ENCODE results near the gene UCHL1. TPM values are rescaled to one million over a fixed set of nuclear protein-coding genes. Genes with fewer than 3 reads are reported as not detected.

Gene UCHL1
- total RNA-seq, 1 experiment from 2014 or later = 0.74 TPM

DNA sequence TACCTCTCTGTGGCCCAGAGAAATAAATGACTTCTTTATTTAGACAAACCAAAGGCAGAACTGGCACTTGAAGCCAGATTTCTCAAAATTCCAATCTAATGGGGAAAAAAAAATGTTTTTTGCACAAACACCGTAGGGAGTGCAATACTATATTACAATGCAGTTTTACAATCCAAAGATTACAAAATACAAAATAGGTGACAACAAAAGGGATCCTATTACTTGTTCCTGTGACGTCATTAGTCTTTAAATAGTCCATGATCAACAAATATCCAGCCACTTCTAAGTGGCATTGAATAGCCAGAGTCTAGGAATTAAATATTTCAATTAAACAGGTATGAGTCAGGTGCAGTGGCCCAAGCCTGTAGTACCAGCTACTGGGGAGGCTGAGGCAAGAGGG, 39.4 kb upstream of the UCHL1 start:
- TF ChIP-seq, protein P1, sequence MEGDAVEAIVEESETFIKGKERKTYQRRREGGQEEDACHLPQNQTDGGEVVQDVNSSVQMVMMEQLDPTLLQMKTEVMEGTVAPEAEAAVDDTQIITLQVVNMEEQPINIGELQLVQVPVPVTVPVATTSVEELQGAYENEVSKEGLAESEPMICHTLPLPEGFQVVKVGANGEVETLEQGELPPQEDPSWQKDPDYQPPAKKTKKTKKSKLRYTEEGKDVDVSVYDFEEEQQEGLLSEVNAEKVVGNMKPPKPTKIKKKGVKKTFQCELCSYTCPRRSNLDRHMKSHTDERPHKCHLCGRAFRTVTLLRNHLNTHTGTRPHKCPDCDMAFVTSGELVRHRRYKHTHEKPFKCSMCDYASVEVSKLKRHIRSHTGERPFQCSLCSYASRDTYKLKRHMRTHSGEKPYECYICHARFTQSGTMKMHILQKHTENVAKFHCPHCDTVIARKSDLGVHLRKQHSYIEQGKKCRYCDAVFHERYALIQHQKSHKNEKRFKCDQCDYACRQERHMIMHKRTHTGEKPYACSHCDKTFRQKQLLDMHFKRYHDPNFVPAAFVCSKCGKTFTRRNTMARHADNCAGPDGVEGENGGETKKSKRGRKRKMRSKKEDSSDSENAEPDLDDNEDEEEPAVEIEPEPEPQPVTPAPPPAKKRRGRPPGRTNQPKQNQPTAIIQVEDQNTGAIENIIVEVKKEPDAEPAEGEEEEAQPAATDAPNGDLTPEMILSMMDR (IDR thresholded peaks at IDR 0.05) = no peak
- TF ChIP-seq POLR2AphosphoS5 (IDR thresholded peaks at IDR 0.05; ENCODE audit: low read depth, low read length) = no peak
- TF ChIP-seq, protein P2, sequence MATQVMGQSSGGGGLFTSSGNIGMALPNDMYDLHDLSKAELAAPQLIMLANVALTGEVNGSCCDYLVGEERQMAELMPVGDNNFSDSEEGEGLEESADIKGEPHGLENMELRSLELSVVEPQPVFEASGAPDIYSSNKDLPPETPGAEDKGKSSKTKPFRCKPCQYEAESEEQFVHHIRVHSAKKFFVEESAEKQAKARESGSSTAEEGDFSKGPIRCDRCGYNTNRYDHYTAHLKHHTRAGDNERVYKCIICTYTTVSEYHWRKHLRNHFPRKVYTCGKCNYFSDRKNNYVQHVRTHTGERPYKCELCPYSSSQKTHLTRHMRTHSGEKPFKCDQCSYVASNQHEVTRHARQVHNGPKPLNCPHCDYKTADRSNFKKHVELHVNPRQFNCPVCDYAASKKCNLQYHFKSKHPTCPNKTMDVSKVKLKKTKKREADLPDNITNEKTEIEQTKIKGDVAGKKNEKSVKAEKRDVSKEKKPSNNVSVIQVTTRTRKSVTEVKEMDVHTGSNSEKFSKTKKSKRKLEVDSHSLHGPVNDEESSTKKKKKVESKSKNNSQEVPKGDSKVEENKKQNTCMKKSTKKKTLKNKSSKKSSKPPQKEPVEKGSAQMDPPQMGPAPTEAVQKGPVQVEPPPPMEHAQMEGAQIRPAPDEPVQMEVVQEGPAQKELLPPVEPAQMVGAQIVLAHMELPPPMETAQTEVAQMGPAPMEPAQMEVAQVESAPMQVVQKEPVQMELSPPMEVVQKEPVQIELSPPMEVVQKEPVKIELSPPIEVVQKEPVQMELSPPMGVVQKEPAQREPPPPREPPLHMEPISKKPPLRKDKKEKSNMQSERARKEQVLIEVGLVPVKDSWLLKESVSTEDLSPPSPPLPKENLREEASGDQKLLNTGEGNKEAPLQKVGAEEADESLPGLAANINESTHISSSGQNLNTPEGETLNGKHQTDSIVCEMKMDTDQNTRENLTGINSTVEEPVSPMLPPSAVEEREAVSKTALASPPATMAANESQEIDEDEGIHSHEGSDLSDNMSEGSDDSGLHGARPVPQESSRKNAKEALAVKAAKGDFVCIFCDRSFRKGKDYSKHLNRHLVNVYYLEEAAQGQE (IDR thresholded peaks at IDR 0.05; ENCODE audit: insufficient read depth in 1 of 2, low read depth in 2 of 2, low read length in 1 of 2) = no peak
- TF ChIP-seq SIN3A (IDR thresholded peaks at IDR 0.05; ENCODE audit: borderline replicate concordance, insufficient read depth, low read depth, low read length) = no peak
- TF ChIP-seq TCF7L2 (IDR thresholded peaks at IDR 0.05; ENCODE audit: low read depth, low read length) = no peak
- CTCF ChIA-PET = interaction anchor here (0.6 kb wide), 1 partner anchor 289 kb away, joined by 6 read pairs; no protein-coding TSS in a partner anchor
- H3K9me3 ChIP-seq (ENCODE audit: control insufficient read depth, insufficient read depth, low read depth, low read length) = no peaks in the 10 kb centered on the region
- no peak overlapping the region for H3K4me3 ChIP-seq (ENCODE audit: low read depth in 2 of 2, low read length in 2 of 2)
- no TSS peak for BruUV-seq (replicated peaks)
- DNase-seq (ENCODE audit: low read depth, low spot score) = no peak
- H3K4me1 ChIP-seq (ENCODE audit: control insufficient read depth, insufficient read depth, low read length) = peaks cover 17% of the 10 kb centered on the region
- POLR2A ChIA-PET = no interaction called here
- ATAC-seq = no peak
- intact Hi-C loops (cut with micrococcal nuclease; ENCODE audit: unreplicated experiment) (no loop called here), in situ Hi-C loops (cut with HindIII; ENCODE audit: low pct_unique_long_range_greater_than_20kb, low sequenced_read_pairs) (no loop called here)
- H3K27me3 ChIP-seq (ENCODE audit: control insufficient read depth, insufficient read depth, low read length) = no peaks in the 10 kb centered on the region
- H3K36me3 ChIP-seq (ENCODE audit: control insufficient read depth, insufficient read depth, low read length) = peaks cover 4% of the 10 kb centered on the region; the same call in 1 of the 2 replicates
- H3K27ac ChIP-seq (ENCODE audit: low read length) = peak overlapping the region; percentile 97

DNA sequence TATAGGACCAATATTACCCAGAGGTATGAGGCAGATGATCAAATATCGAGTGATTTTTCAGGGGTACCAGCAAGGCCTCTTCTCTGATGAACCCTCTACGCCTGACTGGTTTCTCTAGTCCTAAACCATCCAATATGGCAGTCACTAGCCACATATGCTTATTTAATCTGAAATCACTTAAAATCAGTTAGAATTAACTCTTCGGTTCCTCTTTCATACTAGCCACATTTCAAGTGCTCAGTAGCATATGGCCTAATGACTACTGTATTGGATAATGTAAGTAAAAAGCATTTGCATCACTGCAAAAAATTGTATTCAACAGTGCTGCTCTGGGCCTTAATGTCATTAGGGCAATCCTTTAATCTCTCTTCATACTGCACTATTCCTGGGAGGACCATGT, 38.0 kb upstream of the UCHL1 start:
- DNase-seq (ENCODE audit: low read depth, low spot score) = no peak
- CTCF ChIA-PET = no interaction called here
- POLR2A ChIA-PET = interaction anchor here (0.6 to 0.7 kb wide), 2 partner anchors 290 to 318 kb away, joined by 3 to 4 read pairs; no protein-coding TSS in a partner anchor

More for the DNA sequence above, 38.0 kb upstream of the UCHL1 start:
- Histone ChIP-seq H3K4me1 (ENCODE audit: control insufficient read depth, insufficient read depth, low read length) (peaks cover 17% of the 10 kb centered on the region), H3K9me3 (ENCODE audit: control insufficient read depth, insufficient read depth, low read depth, low read length) (no peaks in the 10 kb centered on the region), H3K27ac (ENCODE audit: low read length) (no peak overlapping the region), H3K36me3 (ENCODE audit: control insufficient read depth, insufficient read depth, low read length) (peaks cover under 1% of the 10 kb centered on the region; the same call in 1 of the 2 replicates), H3K27me3 (ENCODE audit: control insufficient read depth, insufficient read depth, low read length) (no peaks in the 10 kb centered on the region), H3K4me3 (ENCODE audit: low read depth in 2 of 2, low read length in 2 of 2) (no peak overlapping the region)
- ATAC-seq = no peak
- in situ Hi-C loops (cut with HindIII; ENCODE audit: low pct_unique_long_range_greater_than_20kb, low sequenced_read_pairs) (no loop called here), intact Hi-C loops (cut with micrococcal nuclease; ENCODE audit: unreplicated experiment) (no loop called here)
- no TSS peak for BruUV-seq (replicated peaks)
- TF ChIP-seq TCF7L2 (IDR thresholded peaks at IDR 0.05; ENCODE audit: low read depth, low read length) = no peak
- TF ChIP-seq, protein P1 (IDR thresholded peaks at IDR 0.05) = no peak
- TF ChIP-seq POLR2AphosphoS5 (IDR thresholded peaks at IDR 0.05; ENCODE audit: low read depth, low read length) = no peak
- TF ChIP-seq SIN3A (IDR thresholded peaks at IDR 0.05; ENCODE audit: borderline replicate concordance, insufficient read depth, low read depth, low read length) = no peak
- TF ChIP-seq, protein P2 (IDR thresholded peaks at IDR 0.05; ENCODE audit: insufficient read depth in 1 of 2, low read depth in 2 of 2, low read length in 1 of 2) = no peak
